Forelimb muscle (tissue), 1 donor: Measurements from ENCODE around the gene SUN1. TPM values are rescaled to one million over a fixed set of nuclear protein-coding genes. Genes with fewer than 3 reads are reported as not detected.

Experiments
- DNase-seq: peaks from one replicate; pipeline ENCODE4 v3.0.0-alpha.2; 2013; ENCODE audit warnings: low read depth
- polyA plus RNA-seq: library from polyadenylated mRNA; unstranded; fragments of 120-200 nt; gene quantifications from one replicate; pipeline ENCODE4 v1.2.1, GENCODE V29; 2013; ENCODE audit not compliant: insufficient read length

Gene SUN1
- polyA plus RNA-seq, 1 donor, result 218 TPM

GRCh38 chr7:891805-892204 is 59.5 kb downstream of the SUN1 start:
- DNase-seq, result no peak

- no peak for DNase-seq
Observed at GRCh38 chr7:892648-893593, 60.6 kb downstream of the SUN1 start.

GRCh38 chr7:893686-894085 is 61.4 kb downstream of the SUN1 start:
- DNase-seq, result no peak

GRCh38 chr7:894164-894867 is 62.0 kb downstream of the SUN1 start:
- DNase-seq, result no peak

GRCh38 chr7:894927-895450 is 62.7 kb downstream of the SUN1 start:
- no peak for DNase-seq

- no peak for DNase-seq
Observed at GRCh38 chr7:895451-896052, 63.3 kb downstream of the SUN1 start.

GRCh38 chr7:896346-897075 is 64.2 kb downstream of the SUN1 start:
- no peak for DNase-seq

- DNase-seq, result no peak
Observed at GRCh38 chr7:897086-897485, 64.8 kb downstream of the SUN1 start.

GRCh38 chr7:897771-898376 is 65.6 kb downstream of the SUN1 start:
- DNase-seq, result no peak

- DNase-seq, result no peak
Observed at GRCh38 chr7:898460-898854, 66.2 kb downstream of the SUN1 start.

GRCh38 chr7:898855-899681 is 66.8 kb downstream of the SUN1 start:
- DNase-seq, result no peak

GRCh38 chr7:899806-900205 is 67.5 kb downstream of the SUN1 start:
- no peak for DNase-seq

- no peak for DNase-seq
Observed at GRCh38 chr7:900331-901040, 68.2 kb downstream of the SUN1 start.

GRCh38 chr7:901041-901387 is 68.7 kb downstream of the SUN1 start:
- DNase-seq, result no peak

GRCh38 chr7:901388-902154 is 69.3 kb downstream of the SUN1 start:
- DNase-seq, result no peak

GRCh38 chr7:902996-903395 is 70.7 kb downstream of the SUN1 start:
- DNase-seq, result no peak

- no peak for DNase-seq
Observed at GRCh38 chr7:903921-904755, 71.9 kb downstream of the SUN1 start.

GRCh38 chr7:904847-905246 is 72.6 kb downstream of the SUN1 start:
- DNase-seq, result no peak
